ENCODE results near the gene ZNF496.

DNA sequence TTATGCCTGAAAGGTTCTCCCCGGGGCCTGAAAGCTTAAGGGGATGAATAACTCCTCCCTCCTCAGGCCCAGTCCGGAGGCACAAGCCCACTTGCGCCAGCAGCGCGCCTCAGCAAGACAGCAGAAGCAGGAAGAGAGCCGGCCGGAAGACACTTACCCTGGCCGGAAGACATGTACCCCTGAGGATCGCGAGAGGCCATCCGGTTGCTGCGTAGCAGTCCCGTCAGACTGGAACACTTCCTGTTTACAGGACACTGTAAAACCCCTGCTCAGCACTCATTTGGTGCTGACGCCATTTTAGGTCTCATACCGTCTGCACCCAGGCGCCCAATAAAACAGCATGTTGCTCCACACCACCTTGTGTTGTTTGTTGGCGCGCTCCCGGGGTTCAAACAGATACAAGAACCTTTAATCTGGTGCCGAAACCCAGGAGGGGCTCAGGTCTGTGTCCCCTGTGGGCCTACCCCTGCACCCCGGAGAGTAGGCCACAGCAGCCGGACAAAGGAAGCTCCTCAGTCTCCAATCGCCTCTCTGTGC is 45.5 kb downstream of the ZNF496 start:
- TF ChIP-seq, protein P1, sequence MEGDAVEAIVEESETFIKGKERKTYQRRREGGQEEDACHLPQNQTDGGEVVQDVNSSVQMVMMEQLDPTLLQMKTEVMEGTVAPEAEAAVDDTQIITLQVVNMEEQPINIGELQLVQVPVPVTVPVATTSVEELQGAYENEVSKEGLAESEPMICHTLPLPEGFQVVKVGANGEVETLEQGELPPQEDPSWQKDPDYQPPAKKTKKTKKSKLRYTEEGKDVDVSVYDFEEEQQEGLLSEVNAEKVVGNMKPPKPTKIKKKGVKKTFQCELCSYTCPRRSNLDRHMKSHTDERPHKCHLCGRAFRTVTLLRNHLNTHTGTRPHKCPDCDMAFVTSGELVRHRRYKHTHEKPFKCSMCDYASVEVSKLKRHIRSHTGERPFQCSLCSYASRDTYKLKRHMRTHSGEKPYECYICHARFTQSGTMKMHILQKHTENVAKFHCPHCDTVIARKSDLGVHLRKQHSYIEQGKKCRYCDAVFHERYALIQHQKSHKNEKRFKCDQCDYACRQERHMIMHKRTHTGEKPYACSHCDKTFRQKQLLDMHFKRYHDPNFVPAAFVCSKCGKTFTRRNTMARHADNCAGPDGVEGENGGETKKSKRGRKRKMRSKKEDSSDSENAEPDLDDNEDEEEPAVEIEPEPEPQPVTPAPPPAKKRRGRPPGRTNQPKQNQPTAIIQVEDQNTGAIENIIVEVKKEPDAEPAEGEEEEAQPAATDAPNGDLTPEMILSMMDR (IDR thresholded peaks at IDR 0.05), result no peak
- no peak for TF ChIP-seq ZFX (IDR thresholded peaks at IDR 0.05; ENCODE audit: borderline replicate concordance)
